ENCODE results near the gene MMAB.

MMAB gene

DNA sequence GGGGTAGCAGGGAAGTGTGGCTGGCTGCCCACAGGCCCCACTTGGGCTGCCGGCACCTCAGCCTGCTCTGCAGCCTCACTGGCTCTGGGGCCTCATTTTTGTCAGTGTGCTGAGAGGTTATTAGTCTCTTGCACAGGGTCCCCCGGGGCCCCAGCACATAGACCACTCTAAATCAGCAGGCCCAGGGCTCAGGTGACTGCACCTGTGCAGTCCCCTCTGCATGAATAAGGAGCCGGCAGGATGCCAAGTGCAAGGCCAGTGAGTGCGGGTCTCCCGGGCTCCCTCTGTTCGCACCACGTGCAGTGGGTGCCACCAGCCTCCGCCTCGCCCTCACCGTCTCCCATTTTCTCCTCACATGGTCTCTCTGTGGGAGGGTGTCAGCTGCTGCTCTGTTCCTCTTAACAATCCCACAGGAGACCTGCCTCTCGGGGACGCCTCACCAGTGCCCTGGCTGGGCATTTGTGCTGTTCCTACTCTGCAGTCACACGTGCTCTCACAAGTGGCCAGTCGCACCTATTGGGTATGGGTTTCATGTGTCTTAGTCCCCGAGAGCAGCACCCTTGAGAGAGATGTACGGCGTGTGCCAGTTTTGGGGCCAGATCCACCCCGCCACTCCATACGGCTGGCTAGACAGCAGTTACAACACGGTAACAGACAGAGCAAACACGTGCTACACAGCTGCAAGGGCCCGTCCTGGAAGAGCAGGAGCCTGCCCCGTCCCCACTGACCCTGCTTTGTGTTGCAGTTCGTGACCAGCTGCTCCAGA lies 40.4 kb downstream of the MMAB start:
- no peak overlapping the region for H3K4me3 ChIP-seq (ENCODE audit: low read length)

DNA sequence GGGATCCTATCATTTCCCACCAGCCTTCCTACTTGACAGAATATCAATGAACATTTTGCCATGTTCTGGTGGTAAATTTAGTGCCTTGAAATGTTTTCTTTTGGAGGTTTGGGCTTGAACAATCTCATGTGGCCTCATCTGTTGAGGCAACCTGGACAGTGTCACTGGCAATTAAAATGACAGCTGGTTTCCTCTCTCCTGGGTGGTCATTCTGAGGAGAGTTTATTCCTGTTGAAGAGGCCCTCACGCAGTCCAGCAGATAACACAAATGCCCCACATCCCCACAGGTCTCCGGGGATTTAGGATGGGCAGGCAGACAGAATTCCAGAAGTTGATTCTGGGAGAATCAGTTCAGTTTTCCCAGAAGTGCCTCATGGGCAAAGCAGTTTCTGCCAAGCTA lies 41.9 kb downstream of the MMAB start:
- Histone ChIP-seq H3K36me3 (ENCODE audit: insufficient read depth, low read length) (peaks cover 44% of the 10 kb centered on the region), H3K4me3 (ENCODE audit: low read length) (no peak overlapping the region), H3K9me3 (ENCODE audit: low read length) (no peaks in the 10 kb centered on the region), H3K4me1 (ENCODE audit: insufficient read depth, low read length) (no peaks in the 10 kb centered on the region), H2AFZ (ENCODE audit: low read depth, low read length) (no peak overlapping the region), H3K27me3 (ENCODE audit: insufficient read depth, low read length) (no peaks in the 10 kb centered on the region)

More for the DNA sequence above, 40.4 kb downstream of the MMAB start:
- Histone ChIP-seq H2AFZ (ENCODE audit: low read depth, low read length) (no peak overlapping the region), H3K27me3 (ENCODE audit: insufficient read depth, low read length) (no peaks in the 10 kb centered on the region), H3K4me1 (ENCODE audit: insufficient read depth, low read length) (no peaks in the 10 kb centered on the region), H3K36me3 (ENCODE audit: insufficient read depth, low read length) (peaks cover 38% of the 10 kb centered on the region), H3K9me3 (ENCODE audit: low read length) (no peaks in the 10 kb centered on the region)

GRCh38 chr12:109529691-109530640 lies 43.3 kb downstream of the MMAB start:
- no peaks in the 10 kb centered on the region for H3K27me3 ChIP-seq (ENCODE audit: insufficient read depth, low read length)
- H3K4me3 ChIP-seq (ENCODE audit: low read length): no peak overlapping the region
- H3K36me3 ChIP-seq (ENCODE audit: insufficient read depth, low read length): peaks cover 45% of the 10 kb centered on the region
- H2AFZ ChIP-seq (ENCODE audit: low read depth, low read length): no peak overlapping the region
- H3K4me1 ChIP-seq (ENCODE audit: insufficient read depth, low read length): no peaks in the 10 kb centered on the region
- H3K9me3 ChIP-seq (ENCODE audit: low read length): no peaks in the 10 kb centered on the region

GRCh38 chr12:109527489-109528123 lies 45.7 kb downstream of the MMAB start:
- Histone ChIP-seq H3K36me3 (ENCODE audit: insufficient read depth, low read length) (peaks cover 45% of the 10 kb centered on the region), H3K4me1 (ENCODE audit: insufficient read depth, low read length) (peaks cover 7% of the 10 kb centered on the region), H2AFZ (ENCODE audit: low read depth, low read length) (no peak overlapping the region), H3K27me3 (ENCODE audit: insufficient read depth, low read length) (no peaks in the 10 kb centered on the region), H3K9me3 (ENCODE audit: low read length) (no peaks in the 10 kb centered on the region), H3K4me3 (ENCODE audit: low read length) (no peak overlapping the region)

GRCh38 chr12:109525279-109525585 lies 48.1 kb downstream of the MMAB start:
- peaks cover 7% of the 10 kb centered on the region for H3K4me1 ChIP-seq (ENCODE audit: insufficient read depth, low read length)
- H3K36me3 ChIP-seq (ENCODE audit: insufficient read depth, low read length): peaks cover 57% of the 10 kb centered on the region
- H2AFZ ChIP-seq (ENCODE audit: low read depth, low read length): no peak overlapping the region
- H3K4me3 ChIP-seq (ENCODE audit: low read length): no peak overlapping the region
- no peaks in the 10 kb centered on the region for H3K27me3 ChIP-seq (ENCODE audit: insufficient read depth, low read length)
- no peaks in the 10 kb centered on the region for H3K9me3 ChIP-seq (ENCODE audit: low read length)

DNA sequence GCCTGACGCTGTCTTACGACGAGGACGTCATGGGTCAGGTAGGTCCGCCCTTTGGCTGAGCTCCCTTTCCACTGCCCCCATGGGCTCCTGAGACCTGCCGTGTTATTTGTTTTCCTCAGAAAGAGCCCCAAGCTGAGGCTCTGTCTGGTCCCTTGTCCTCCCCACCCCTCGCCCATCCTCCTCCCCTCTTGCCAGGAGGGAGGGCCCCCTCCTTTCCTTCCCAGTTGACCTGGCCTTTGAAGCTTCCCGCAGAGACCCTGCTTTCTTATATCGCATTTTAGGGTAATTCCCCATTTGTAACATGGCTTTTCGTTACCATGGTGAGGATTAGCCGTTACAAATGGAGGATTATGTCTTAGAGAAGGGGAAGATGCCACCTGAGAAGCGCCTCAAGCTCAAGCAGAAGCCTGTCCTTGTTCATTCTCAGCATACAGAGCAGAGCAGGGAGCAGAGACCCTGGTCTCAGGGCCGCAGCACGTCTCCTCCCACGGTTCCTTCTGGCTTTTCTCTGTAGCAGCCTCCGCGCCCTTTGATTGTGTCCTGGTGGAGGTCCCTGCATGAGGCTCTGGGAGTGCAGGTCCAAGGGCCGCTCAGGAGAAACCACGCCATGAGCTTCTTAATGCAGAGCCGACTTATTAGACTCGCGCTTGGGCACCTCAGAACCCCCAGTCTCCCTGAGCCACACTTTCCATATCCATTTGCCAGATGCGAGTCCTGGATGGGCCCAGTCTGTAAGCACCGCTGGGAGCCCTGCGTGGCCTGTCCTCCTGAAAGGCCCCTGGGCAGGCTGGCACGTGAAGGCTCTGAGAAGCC lies 48.6 kb downstream of the MMAB start:
- Histone ChIP-seq H2AFZ (ENCODE audit: low read depth, low read length) (no peak overlapping the region), H3K4me1 (ENCODE audit: insufficient read depth, low read length) (peaks cover 7% of the 10 kb centered on the region), H3K4me3 (ENCODE audit: low read length) (no peak overlapping the region), H3K36me3 (ENCODE audit: insufficient read depth, low read length) (peaks cover 56% of the 10 kb centered on the region), H3K9me3 (ENCODE audit: low read length) (no peaks in the 10 kb centered on the region), H3K27me3 (ENCODE audit: insufficient read depth, low read length) (no peaks in the 10 kb centered on the region)

GRCh38 chr12:109523504-109523903 lies 49.8 kb downstream of the MMAB start:
- H2AFZ ChIP-seq (ENCODE audit: low read depth, low read length): no peak overlapping the region
- no peaks in the 10 kb centered on the region for H3K9me3 ChIP-seq (ENCODE audit: low read length)
- peaks cover 62% of the 10 kb centered on the region for H3K36me3 ChIP-seq (ENCODE audit: insufficient read depth, low read length)
- peaks cover 7% of the 10 kb centered on the region for H3K4me1 ChIP-seq (ENCODE audit: insufficient read depth, low read length)
- H3K4me3 ChIP-seq (ENCODE audit: low read length): no peak overlapping the region
- no peaks in the 10 kb centered on the region for H3K27me3 ChIP-seq (ENCODE audit: insufficient read depth, low read length)

- H2AFZ ChIP-seq (ENCODE audit: low read depth, low read length): no peak overlapping the region
- no peak overlapping the region for H3K4me3 ChIP-seq (ENCODE audit: low read length)
- no peaks in the 10 kb centered on the region for H3K27me3 ChIP-seq (ENCODE audit: insufficient read depth, low read length)
- peaks cover 7% of the 10 kb centered on the region for H3K4me1 ChIP-seq (ENCODE audit: insufficient read depth, low read length)
- H3K9me3 ChIP-seq (ENCODE audit: low read length): no peaks in the 10 kb centered on the region
- peaks cover 64% of the 10 kb centered on the region for H3K36me3 ChIP-seq (ENCODE audit: insufficient read depth, low read length)
These were observed 50.2 kb downstream of the MMAB start for GRCh38 chr12:109523071-109523470.

DNA sequence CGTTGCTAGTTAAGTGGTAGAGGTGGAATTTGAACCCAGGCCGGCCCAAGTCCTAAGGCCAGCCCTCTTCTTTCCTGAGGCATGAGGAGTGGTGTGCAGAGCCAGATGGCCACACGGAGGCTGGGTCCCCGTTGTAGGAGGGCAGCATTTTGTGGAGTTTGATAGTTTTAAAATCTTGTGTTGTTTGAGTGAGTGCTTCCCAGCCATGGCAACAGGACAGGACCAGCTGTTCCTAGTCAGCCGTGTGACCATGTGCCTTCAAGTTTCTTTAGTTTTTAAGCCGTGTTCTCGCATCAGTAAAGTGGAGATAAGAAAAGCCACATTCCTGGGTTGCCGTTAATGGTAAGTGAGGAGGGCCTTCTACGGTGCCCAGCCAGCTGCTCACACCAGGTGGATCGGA lies 51.5 kb downstream of the MMAB start:
- Histone ChIP-seq H3K36me3 (ENCODE audit: insufficient read depth, low read length) (peaks cover 69% of the 10 kb centered on the region), H3K4me3 (ENCODE audit: low read length) (no peak overlapping the region), H3K4me1 (ENCODE audit: insufficient read depth, low read length) (peaks cover 7% of the 10 kb centered on the region), H2AFZ (ENCODE audit: low read depth, low read length) (no peak overlapping the region), H3K27me3 (ENCODE audit: insufficient read depth, low read length) (no peaks in the 10 kb centered on the region), H3K9me3 (ENCODE audit: low read length) (no peaks in the 10 kb centered on the region)

DNA sequence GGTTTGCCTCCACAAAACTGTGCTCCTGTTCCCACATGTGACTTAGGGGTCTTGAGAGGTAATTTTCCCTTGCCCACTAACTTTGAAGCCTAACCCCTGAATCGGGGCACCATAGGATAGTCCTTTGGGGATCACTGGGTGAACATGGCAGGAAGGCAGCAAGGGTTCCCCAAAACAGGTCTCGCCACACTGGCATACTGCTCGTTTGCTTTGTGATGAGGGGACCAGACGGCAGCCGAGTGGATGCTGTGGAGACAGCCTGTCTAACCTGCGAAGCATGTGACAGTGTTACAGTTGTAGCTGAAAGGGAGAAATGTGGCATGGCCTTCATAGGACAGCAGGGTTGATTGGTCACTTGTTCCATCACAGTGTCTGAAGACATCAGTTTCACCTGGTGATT lies 53.5 kb downstream of the MMAB start:
- H2AFZ ChIP-seq (ENCODE audit: low read depth, low read length): no peak overlapping the region
- H3K9me3 ChIP-seq (ENCODE audit: low read length): no peaks in the 10 kb centered on the region
- H3K4me3 ChIP-seq (ENCODE audit: low read length): no peak overlapping the region
- H3K4me1 ChIP-seq (ENCODE audit: insufficient read depth, low read length): peaks cover 7% of the 10 kb centered on the region
- peaks cover 66% of the 10 kb centered on the region for H3K36me3 ChIP-seq (ENCODE audit: insufficient read depth, low read length)
- no peaks in the 10 kb centered on the region for H3K27me3 ChIP-seq (ENCODE audit: insufficient read depth, low read length)

DNA sequence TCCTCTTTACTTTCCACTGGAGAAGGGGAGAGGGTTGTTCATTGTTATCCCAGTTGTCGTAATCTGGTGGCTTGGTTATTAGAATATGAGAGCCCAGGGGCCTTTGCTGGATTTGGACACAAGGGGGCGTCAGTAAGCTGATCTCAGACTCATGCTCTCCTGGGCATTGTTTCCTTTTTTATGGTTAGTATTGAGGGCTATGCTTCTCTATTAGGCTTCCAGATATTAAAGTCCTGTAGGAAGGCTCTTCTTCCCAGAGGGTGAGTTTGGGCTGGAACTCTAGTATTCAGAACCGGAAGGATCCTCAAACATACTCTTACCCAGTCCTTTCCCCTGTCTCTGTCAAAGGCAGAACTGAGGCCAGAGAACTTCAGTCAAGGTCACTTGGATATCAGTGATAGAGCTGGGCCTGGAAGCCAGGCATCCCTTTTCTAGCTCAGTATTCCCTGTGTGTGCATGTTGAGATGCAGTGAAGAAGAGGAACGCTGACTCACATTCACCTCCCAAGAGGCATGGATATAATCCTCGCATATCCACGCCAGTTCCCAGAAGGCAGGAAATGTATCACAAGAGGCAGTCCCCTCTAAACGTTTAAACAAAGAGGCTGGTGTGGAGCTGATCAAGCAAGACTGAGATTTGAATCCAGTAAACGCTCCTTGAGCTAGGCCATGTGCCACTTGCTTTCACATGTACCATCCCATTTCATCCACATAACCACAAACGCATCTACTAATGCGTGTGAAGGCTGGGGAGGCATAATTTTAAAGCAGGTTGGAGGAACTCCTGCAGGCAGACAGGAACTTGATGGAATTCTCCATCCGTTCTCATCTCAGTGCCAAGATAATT lies 54.3 kb downstream of the MMAB start:
- no peaks in the 10 kb centered on the region for H3K4me1 ChIP-seq (ENCODE audit: insufficient read depth, low read length)
- no peaks in the 10 kb centered on the region for H3K9me3 ChIP-seq (ENCODE audit: low read length)
- peaks cover 69% of the 10 kb centered on the region for H3K36me3 ChIP-seq (ENCODE audit: insufficient read depth, low read length)
- H2AFZ ChIP-seq (ENCODE audit: low read depth, low read length): no peak overlapping the region
- H3K4me3 ChIP-seq (ENCODE audit: low read length): no peak overlapping the region
- no peaks in the 10 kb centered on the region for H3K27me3 ChIP-seq (ENCODE audit: insufficient read depth, low read length)

GRCh38 chr12:109517619-109518018 lies 55.7 kb downstream of the MMAB start:
- Histone ChIP-seq H3K9me3 (ENCODE audit: low read length) (no peaks in the 10 kb centered on the region), H3K27me3 (ENCODE audit: insufficient read depth, low read length) (no peaks in the 10 kb centered on the region), H3K36me3 (ENCODE audit: insufficient read depth, low read length) (peaks cover 64% of the 10 kb centered on the region), H2AFZ (ENCODE audit: low read depth, low read length) (no peak overlapping the region), H3K4me1 (ENCODE audit: insufficient read depth, low read length) (no peaks in the 10 kb centered on the region), H3K4me3 (ENCODE audit: low read length) (no peak overlapping the region)
